ENCODE measurements around the gene NUAK1. TPM values are rescaled to one million over a fixed set of nuclear protein-coding genes. Genes with fewer than 3 reads are reported as not detected.

NUAK1 gene
- total RNA-seq, 1 experiment from 2014 or later, result 2.6 TPM

DNA sequence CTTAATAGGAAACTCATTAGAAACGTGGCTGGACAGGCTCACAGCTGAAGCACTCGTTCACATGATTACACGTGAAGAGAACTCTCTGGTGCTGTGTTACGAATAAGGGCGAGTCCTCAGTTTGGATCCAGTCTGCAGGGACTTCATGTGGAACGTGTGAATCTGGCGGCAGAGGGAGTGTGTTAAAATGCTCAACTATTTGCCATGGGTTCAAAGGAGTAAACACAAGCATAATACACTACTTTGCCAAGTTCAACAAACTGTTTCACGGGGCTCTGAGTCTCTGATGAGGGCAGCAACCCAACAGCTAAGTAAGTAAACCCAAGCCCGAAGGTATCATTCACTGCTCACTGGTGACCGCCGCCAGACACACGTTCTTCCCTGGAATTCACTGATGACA, 42.4 kb downstream of the NUAK1 start:
- intact Hi-C loops (cut with micrococcal nuclease), result no loop called here
- Mint-ChIP-seq H3K4me1 (ENCODE audit: insufficient read depth, unreplicated experiment) (peaks cover 3% of the 10 kb centered on the region), H3K4me3 (ENCODE audit: unreplicated experiment) (no peak overlapping the region), H3K36me3 (ENCODE audit: insufficient read depth, unreplicated experiment) (no peaks in the 10 kb centered on the region), H3K27me3 (ENCODE audit: insufficient read depth, unreplicated experiment) (no peaks in the 10 kb centered on the region), H3K9me3 (ENCODE audit: unreplicated experiment) (peaks cover 7% of the 10 kb centered on the region), H3K27ac (ENCODE audit: low read depth, unreplicated experiment) (no peak overlapping the region)
- TF ChIP-seq, protein P1, sequence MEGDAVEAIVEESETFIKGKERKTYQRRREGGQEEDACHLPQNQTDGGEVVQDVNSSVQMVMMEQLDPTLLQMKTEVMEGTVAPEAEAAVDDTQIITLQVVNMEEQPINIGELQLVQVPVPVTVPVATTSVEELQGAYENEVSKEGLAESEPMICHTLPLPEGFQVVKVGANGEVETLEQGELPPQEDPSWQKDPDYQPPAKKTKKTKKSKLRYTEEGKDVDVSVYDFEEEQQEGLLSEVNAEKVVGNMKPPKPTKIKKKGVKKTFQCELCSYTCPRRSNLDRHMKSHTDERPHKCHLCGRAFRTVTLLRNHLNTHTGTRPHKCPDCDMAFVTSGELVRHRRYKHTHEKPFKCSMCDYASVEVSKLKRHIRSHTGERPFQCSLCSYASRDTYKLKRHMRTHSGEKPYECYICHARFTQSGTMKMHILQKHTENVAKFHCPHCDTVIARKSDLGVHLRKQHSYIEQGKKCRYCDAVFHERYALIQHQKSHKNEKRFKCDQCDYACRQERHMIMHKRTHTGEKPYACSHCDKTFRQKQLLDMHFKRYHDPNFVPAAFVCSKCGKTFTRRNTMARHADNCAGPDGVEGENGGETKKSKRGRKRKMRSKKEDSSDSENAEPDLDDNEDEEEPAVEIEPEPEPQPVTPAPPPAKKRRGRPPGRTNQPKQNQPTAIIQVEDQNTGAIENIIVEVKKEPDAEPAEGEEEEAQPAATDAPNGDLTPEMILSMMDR (IDR thresholded peaks at IDR 0.05; ENCODE audit: unreplicated experiment), result no peak
- BruUV-seq (replicated peaks), result no TSS peak
- ChIA-PET POLR2A (no interaction called here), CTCF (interaction anchor here (0.7 to 1.1 kb wide), 3 partner anchors 8 to 110 kb away, joined by 3 to 5 read pairs (median 3); no protein-coding TSS in a partner anchor)
- DNase-seq (ENCODE audit: unreplicated experiment), result no peak

GRCh38 chr12:106094304-106094703, 44.5 kb downstream of the NUAK1 start:
- H3K36me3 Mint-ChIP-seq (ENCODE audit: insufficient read depth, unreplicated experiment), result no peaks in the 10 kb centered on the region
- POLR2A ChIA-PET, result interaction anchor here (0.8 to 1.4 kb wide), 2 partner anchors 16 to 37 kb away, joined by 3 to 4 read pairs; no protein-coding TSS in a partner anchor
- H3K4me3 Mint-ChIP-seq (ENCODE audit: unreplicated experiment), result no peak overlapping the region
- no TSS peak for BruUV-seq (replicated peaks)
- no peaks in the 10 kb centered on the region for H3K9me3 Mint-ChIP-seq (ENCODE audit: unreplicated experiment)
- intact Hi-C loops (cut with micrococcal nuclease), result no loop called here
- DNase-seq (ENCODE audit: unreplicated experiment), result no peak
- no peaks in the 10 kb centered on the region for H3K27me3 Mint-ChIP-seq (ENCODE audit: insufficient read depth, unreplicated experiment)
- CTCF ChIA-PET, result no interaction called here
- H3K27ac Mint-ChIP-seq (ENCODE audit: low read depth, unreplicated experiment), result no peak overlapping the region
- TF ChIP-seq, protein P1 (IDR thresholded peaks at IDR 0.05; ENCODE audit: unreplicated experiment), result no peak
- H3K4me1 Mint-ChIP-seq (ENCODE audit: insufficient read depth, unreplicated experiment), result peaks cover 13% of the 10 kb centered on the region

DNA sequence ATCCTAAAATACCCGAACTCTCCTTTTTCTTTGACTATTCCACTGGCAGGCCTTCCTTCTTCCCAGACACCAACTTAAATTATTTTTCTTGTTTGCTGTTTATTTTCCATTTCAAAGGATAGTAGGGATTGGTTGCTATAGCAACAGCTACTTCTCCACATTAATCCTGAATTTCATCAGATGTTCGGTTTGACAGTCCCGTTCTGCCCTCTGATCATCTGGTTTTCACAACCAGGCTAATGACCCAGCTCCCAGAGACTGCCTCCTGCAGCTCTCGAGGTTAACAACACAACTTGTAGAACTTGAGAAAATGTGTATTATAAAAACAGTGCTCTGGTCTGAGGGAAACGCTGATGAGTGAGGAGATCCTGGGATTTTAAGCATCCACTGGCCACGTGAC, 45.5 kb downstream of the NUAK1 start:
- no TSS peak for BruUV-seq (replicated peaks)
- H3K4me3 Mint-ChIP-seq (ENCODE audit: unreplicated experiment), result no peak overlapping the region
- ChIA-PET CTCF (no interaction called here), POLR2A (interaction anchor here (0.7 to 1.4 kb wide), 2 partner anchors 14 to 168 kb away, joined by 3 to 4 read pairs; no protein-coding TSS in a partner anchor)
- no peaks in the 10 kb centered on the region for H3K27me3 Mint-ChIP-seq (ENCODE audit: insufficient read depth, unreplicated experiment)
- H3K9me3 Mint-ChIP-seq (ENCODE audit: unreplicated experiment), result no peaks in the 10 kb centered on the region
- intact Hi-C loops (cut with micrococcal nuclease), result no loop called here
- peaks cover 13% of the 10 kb centered on the region for H3K4me1 Mint-ChIP-seq (ENCODE audit: insufficient read depth, unreplicated experiment)
- no peak overlapping the region for H3K27ac Mint-ChIP-seq (ENCODE audit: low read depth, unreplicated experiment)
- DNase-seq (ENCODE audit: unreplicated experiment), result no peak
- TF ChIP-seq, protein P1 (IDR thresholded peaks at IDR 0.05; ENCODE audit: unreplicated experiment), result no peak
- no peaks in the 10 kb centered on the region for H3K36me3 Mint-ChIP-seq (ENCODE audit: insufficient read depth, unreplicated experiment)

DNA sequence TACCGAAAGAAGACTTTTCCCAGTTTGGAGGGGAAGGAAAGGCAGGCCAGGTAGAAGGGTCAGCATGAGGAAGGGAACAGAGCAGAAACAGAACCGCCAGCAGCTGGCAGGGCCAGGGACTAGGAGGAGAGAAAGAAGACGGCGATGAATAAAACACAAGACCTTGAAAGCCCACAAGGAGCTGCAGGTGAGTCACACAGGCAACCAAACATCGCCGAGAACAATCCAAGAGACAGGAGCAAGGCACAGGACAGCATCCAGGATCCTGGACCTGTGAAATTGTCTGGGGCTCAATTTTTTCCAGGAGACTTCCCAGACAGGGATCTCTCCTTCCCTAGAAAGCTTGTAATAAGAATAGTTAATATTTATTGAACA, 47.3 kb downstream of the NUAK1 start:
- intact Hi-C loops (cut with micrococcal nuclease), result no loop called here
- TF ChIP-seq, protein P1 (IDR thresholded peaks at IDR 0.05; ENCODE audit: unreplicated experiment), result no peak
- ChIA-PET CTCF (no interaction called here), POLR2A (interaction anchor here (1.0 kb wide), 2 partner anchors 15 to 43 kb away, joined by 3 to 4 read pairs; no protein-coding TSS in a partner anchor)
- H3K4me3 Mint-ChIP-seq (ENCODE audit: unreplicated experiment), result no peak overlapping the region
- H3K27me3 Mint-ChIP-seq (ENCODE audit: insufficient read depth, unreplicated experiment), result no peaks in the 10 kb centered on the region
- no TSS peak for BruUV-seq (replicated peaks)
- no peaks in the 10 kb centered on the region for H3K36me3 Mint-ChIP-seq (ENCODE audit: insufficient read depth, unreplicated experiment)
- peak overlapping the region; percentile 92 for H3K27ac Mint-ChIP-seq (ENCODE audit: low read depth, unreplicated experiment)
- H3K9me3 Mint-ChIP-seq (ENCODE audit: unreplicated experiment), result no peaks in the 10 kb centered on the region
- H3K4me1 Mint-ChIP-seq (ENCODE audit: insufficient read depth, unreplicated experiment), result peaks cover 13% of the 10 kb centered on the region
- DNase-seq (ENCODE audit: unreplicated experiment), result no peak
